ENCODE data around the gene HSPB7. TPM values are rescaled to one million over a fixed set of nuclear protein-coding genes. Genes with fewer than 3 reads are reported as not detected.

The HSPB7 gene
- not detected in 5 replicates for total RNA-seq (2022; extraction: Qiagen RNA extraction; ENCODE audit: low read depth)

GRCh38 chr1:16017461-16018303 is at the start of gene HSPB7:
Gene HSPB7 (minus strand): TSS chr1:16018043. CDS start chr1:16017963, 80 bp downstream.

GRCh38 chr1:16043521-16043920 is 25.7 kb upstream of the HSPB7 start, which contains the start of gene CLCNKB:
Gene CLCNKB (plus strand): TSS chr1:16043782. CDS start chr1:16044493, 711 bp downstream.

GRCh38 chr1:16021681-16022080 is 3.8 kb upstream of the HSPB7 start, which contains the start of gene CLCNKA:
Gene CLCNKA (plus strand): TSS chr1:16022036. CDS start chr1:16022620, 584 bp downstream.

DNA sequence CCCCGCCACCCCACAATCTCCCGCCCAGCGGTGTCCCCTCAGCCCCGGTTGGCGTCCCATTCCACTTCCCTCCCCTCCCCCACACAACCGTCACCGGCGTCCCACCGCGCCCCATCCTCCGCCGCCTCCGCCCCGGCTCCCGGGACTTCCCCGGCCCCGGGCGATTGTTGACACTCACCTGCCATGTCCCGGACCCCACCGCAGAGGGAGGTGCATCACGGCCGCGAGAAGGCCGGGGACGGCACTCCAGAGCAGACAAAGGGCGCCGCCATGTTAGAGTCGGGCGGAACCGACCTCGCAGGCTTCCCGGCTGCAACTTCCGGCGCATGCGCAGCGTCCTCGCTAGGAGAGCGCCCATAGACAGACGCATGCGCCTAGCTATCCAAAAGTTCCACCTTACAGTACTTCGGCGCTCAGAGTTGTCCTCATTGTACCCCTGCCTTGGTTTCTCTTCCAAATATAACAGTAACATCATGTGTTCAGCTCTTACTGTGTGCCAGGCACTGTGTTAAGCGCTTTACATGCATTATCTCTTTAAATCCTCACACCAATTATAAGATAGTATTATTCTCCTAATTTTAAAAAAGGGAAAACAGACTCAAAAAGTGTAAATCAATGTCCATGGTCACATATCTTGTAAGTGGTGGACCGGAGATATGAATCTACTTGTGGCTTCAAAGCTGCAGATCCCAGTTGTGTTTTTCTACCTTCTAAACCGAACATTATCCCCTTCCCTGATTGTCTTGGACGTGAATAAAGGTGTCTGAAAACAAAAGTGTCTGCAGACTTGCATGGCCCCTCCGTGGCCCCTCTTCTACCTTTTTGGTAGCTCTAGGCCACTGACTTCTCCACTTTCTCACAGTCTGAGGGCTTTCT is 41.8 kb downstream of the HSPB7 start, which contains the start of gene ZBTB17:
TSS of gene ZBTB17 (minus strand) at position 297 of the 876 bp plus-strand sequence. CDS start 27,606 bp downstream, outside the sequence.

Other genes starting within 250 kb of the HSPB7 start
- gene UQCRHL, start 210.4 kb downstream of the HSPB7 start, total RNA-seq (2022; extraction: Qiagen RNA extraction; ENCODE audit: low read depth) = 6.1 to 15.5 TPM (median 7.8 TPM) in 5 replicates
- gene SPEN, start 170.3 kb downstream of the HSPB7 start, total RNA-seq (2022; extraction: Qiagen RNA extraction; ENCODE audit: low read depth) = 34.9 to 48.0 TPM (median 44.8 TPM) in 5 replicates
- gene ZBTB17, start 41.9 kb downstream of the HSPB7 start, total RNA-seq (2022; extraction: Qiagen RNA extraction; ENCODE audit: low read depth) = 7.7 to 17.9 TPM (median 14.7 TPM) in 5 replicates
- 0.05 TPM in 1 of 5 replicates, not detected in the others for gene SRARP, start 13.8 kb downstream of the HSPB7 start, total RNA-seq (2022; extraction: Qiagen RNA extraction; ENCODE audit: low read depth)
- 0.06 TPM in 1 of 5 replicates, not detected in the others for gene CLCNKA, start 4.0 kb upstream of the HSPB7 start, total RNA-seq (2022; extraction: Qiagen RNA extraction; ENCODE audit: low read depth)
- 0.07 to 0.22 TPM (median 0.15 TPM) in 4 of 5 replicates, not detected in the other for gene CLCNKB, start 25.7 kb upstream of the HSPB7 start, total RNA-seq (2022; extraction: Qiagen RNA extraction; ENCODE audit: low read depth)
- 10.8 to 20.2 TPM (median 18.3 TPM) in 5 replicates for gene FAM131C, start 55.6 kb upstream of the HSPB7 start, total RNA-seq (2022; extraction: Qiagen RNA extraction; ENCODE audit: low read depth)
- 77.4 to 149 TPM (median 141 TPM) in 5 replicates for gene EPHA2, start 138.0 kb upstream of the HSPB7 start, total RNA-seq (2022; extraction: Qiagen RNA extraction; ENCODE audit: low read depth)
- 4.2 to 8.2 TPM (median 5.9 TPM) in 5 replicates for gene ARHGEF19, start 194.6 kb upstream of the HSPB7 start, total RNA-seq (2022; extraction: Qiagen RNA extraction; ENCODE audit: low read depth)
- 2.6 to 4.2 TPM (median 3.8 TPM) in 5 replicates for gene CPLANE2, start 219.1 kb upstream of the HSPB7 start, total RNA-seq (2022; extraction: Qiagen RNA extraction; ENCODE audit: low read depth)

Measured in A549 treated with ZK216348 at 1 μM for 4 hours (cell line).